ENCODE measurements around the gene RMRP. TPM values are rescaled to one million over a fixed set of nuclear protein-coding genes. Genes with fewer than 3 reads are reported as not detected.

The RMRP gene
- total and polyA plus RNA-seq, 12 donors, result 14.9 to 14,997 (median 5,571) TPM

GRCh38 chr9:35683323-35683722, 25.5 kb upstream of the RMRP start:
- no peak for TF ChIP-seq CTCF (IDR thresholded peaks at IDR 0.05)
- H3K4me1 ChIP-seq, result peaks cover 9 to 49% (median 24%) of the 10 kb centered on the region in 9 donors
- no peak overlapping the region for H3K4me3 ChIP-seq
- no peak for ATAC-seq
- no peaks in the 10 kb centered on the region for H3K27me3 ChIP-seq
- 65 to 69% methylated on average over 2 of the region's 2 CpGs for WGBS, 2 donors
- H3K27ac ChIP-seq, result peak overlapping the region in 1 of 10 donors; percentile 21
- intact Hi-C loops (cut with DNase I), result no loop called here
- H3K36me3 ChIP-seq, result peaks cover 0 to 58% (median 33%) of the 10 kb centered on the region in 9 donors
- no peaks in the 10 kb centered on the region for H3K9me3 ChIP-seq
- no peak for DNase-seq

GRCh38 chr9:35682520-35683315, 24.9 kb upstream of the RMRP start:
- no peak for TF ChIP-seq CTCF (IDR thresholded peaks at IDR 0.05)
- no peak overlapping the region for H3K27ac ChIP-seq
- ATAC-seq (no peak), DNase-seq (no peak)
- WGBS, 2 donors, result 87 to 89% methylated on average over 10 of the region's 10 CpGs
- H3K4me1 ChIP-seq, result peaks cover 9 to 43% (median 21%) of the 10 kb centered on the region in 9 donors
- no peaks in the 10 kb centered on the region for H3K27me3 ChIP-seq
- intact Hi-C loops (cut with DNase I), result no loop called here
- no peaks in the 10 kb centered on the region for H3K9me3 ChIP-seq
- H3K4me3 ChIP-seq, result no peak overlapping the region
- peaks cover 0 to 57% (median 33%) of the 10 kb centered on the region in 9 donors for H3K36me3 ChIP-seq

DNA sequence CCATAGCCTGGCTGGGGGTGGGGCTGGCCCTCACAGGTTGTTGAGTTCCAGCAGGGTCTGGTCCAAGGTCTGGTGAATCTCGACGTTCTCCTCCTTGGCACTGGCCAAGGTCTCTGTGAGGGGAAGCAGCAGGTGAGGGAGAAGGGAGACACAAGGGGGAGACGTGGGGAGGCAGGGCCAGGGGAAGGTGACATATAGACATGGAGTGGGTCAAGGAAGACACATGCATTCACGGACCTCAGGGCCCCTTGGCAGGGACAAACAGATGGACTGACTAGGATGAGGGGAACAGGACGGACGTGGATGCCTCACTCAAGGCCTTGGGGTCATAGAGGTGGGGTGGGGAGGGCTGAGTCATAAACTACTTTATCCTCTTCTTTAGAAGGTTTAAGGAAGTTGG, 24.2 kb upstream of the RMRP start:
- intact Hi-C loops (cut with DNase I), result no loop called here
- ATAC-seq (no peak), DNase-seq (no peak)
- WGBS, 2 donors, result 74 to 85% methylated on average over 6 of the region's 6 CpGs
- no peaks in the 10 kb centered on the region for H3K9me3 ChIP-seq
- H3K27ac ChIP-seq, result no peak overlapping the region
- no peak overlapping the region for H3K4me3 ChIP-seq
- no peak for TF ChIP-seq CTCF (IDR thresholded peaks at IDR 0.05)
- no peaks in the 10 kb centered on the region for H3K27me3 ChIP-seq
- peaks cover 6 to 36% (median 16%) of the 10 kb centered on the region in 9 donors for H3K4me1 ChIP-seq
- peaks cover 0 to 54% (median 33%) of the 10 kb centered on the region in 9 donors for H3K36me3 ChIP-seq

GRCh38 chr9:35681341-35682002, 23.7 kb upstream of the RMRP start:
- 64 to 80% methylated on average over 3 of the region's 3 CpGs for WGBS, 2 donors
- intact Hi-C loops (cut with DNase I), result no loop called here

More at GRCh38 chr9:35681341-35682002, 23.7 kb upstream of the RMRP start:
- DNase-seq (no peak), ATAC-seq (no peak)
- Histone ChIP-seq H3K9me3 (no peaks in the 10 kb centered on the region), H3K4me1 (peaks cover 1 to 31% (median 11%) of the 10 kb centered on the region in 9 donors), H3K27me3 (peaks cover 0 to under 1% (median 0%) of the 10 kb centered on the region in 7 donors), H3K36me3 (peaks cover 0 to 54% (median 33%) of the 10 kb centered on the region in 9 donors), H3K27ac (no peak overlapping the region), H3K4me3 (no peak overlapping the region)
- no peak for TF ChIP-seq CTCF (IDR thresholded peaks at IDR 0.05)
